Vagina (tissue), 2 donors: ENCODE data around the gene ZNF692.

Experiments
- POLR2A ChIP-seq, 2 donors: fragments of 450-650 bp; IDR thresholded peaks; one replicate each; pipeline ENCODE4 v1.6.1; 2017; ENCODE audit warnings: antibody characterized with exemption in 2 of 2, mild to moderate bottlenecking in 2 of 2, moderate library complexity in 2 of 2
- POLR2AphosphoS5 ChIP-seq, 2 donors: sonication (generic); formaldehyde crosslinking; IDR thresholded peaks; one replicate each; pipeline ENCODE4 v1.9.0; 2017; ENCODE audit warnings: antibody characterized with exemption in 2 of 2, mild to moderate bottlenecking in 2 of 2, low read depth in 1 of 2; ENCODE audit not compliant: insufficient read depth in 1 of 2
- TF ChIP-seq, protein P1 (sequence below), 3 experiments: fragments of 450-650 bp in 2 of 3; fragments of 200-600 bp in 1 of 3; sonication (generic) in 1 of 3; IDR thresholded peaks; one replicate each; pipeline ENCODE4 v1.5.1; 2017 to 2019; ENCODE audit warnings: antibody characterized with exemption in 3 of 3, mild to moderate bottlenecking in 2 of 3, moderate library complexity in 2 of 3

DNA sequence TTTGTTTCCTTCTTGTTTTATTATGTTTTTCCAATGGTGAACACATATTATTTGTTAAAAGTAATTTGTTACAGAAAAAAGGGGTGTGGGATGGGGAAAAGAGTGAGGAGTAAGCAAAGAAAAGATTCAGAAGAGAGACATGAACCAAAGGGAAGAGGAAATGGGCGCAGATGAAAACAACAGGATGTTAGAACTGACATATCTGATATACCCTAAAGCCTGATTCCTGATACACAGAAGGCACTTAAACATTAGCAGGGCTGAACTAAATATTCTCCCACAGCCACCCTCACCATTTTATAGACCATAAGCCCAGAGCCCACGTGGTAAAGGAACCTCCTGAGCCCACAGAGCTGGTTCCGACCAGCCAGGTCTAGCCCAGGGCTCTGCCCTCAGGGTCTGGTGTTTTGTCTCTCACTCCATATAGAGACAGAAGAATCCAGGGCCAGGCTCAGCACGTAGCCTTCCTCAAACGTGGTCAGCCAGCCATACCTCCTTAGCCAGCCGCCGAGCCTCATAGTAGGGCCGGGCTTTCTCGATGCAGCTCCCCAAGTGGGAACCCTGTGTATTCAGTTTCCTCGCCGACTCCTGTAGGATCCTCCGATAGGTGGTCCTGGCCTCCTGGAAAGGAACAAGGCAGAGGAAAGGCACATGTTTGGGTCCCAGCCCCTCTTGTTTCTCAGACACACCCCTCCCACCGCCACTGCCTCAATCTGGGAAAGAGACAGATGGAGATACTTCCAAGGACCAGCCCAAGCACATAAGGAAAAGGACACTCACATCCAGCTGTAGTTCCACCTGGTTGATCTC, 42.6 kb downstream of the ZNF692 start:
- TF ChIP-seq, protein P1, sequence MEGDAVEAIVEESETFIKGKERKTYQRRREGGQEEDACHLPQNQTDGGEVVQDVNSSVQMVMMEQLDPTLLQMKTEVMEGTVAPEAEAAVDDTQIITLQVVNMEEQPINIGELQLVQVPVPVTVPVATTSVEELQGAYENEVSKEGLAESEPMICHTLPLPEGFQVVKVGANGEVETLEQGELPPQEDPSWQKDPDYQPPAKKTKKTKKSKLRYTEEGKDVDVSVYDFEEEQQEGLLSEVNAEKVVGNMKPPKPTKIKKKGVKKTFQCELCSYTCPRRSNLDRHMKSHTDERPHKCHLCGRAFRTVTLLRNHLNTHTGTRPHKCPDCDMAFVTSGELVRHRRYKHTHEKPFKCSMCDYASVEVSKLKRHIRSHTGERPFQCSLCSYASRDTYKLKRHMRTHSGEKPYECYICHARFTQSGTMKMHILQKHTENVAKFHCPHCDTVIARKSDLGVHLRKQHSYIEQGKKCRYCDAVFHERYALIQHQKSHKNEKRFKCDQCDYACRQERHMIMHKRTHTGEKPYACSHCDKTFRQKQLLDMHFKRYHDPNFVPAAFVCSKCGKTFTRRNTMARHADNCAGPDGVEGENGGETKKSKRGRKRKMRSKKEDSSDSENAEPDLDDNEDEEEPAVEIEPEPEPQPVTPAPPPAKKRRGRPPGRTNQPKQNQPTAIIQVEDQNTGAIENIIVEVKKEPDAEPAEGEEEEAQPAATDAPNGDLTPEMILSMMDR (IDR thresholded peaks at IDR 0.05), result no peak
- TF ChIP-seq POLR2AphosphoS5 (IDR thresholded peaks at IDR 0.05; ENCODE audit: insufficient read depth in 1 of 2, low read depth in 1 of 2) (no peak), POLR2A (IDR thresholded peaks at IDR 0.05) (no peak)
